ENCODE data around the gene NOS3.

GRCh38 chr7:150954201-150954985, 36.4 kb upstream of the NOS3 start:
- TF ChIP-seq CTCF (tag by site-specific recombination; IDR thresholded peaks at IDR 0.05): no peak
- TF ChIP-seq ZBTB11 (tag by site-specific recombination; conservative IDR thresholded peaks at IDR 0.05; ENCODE audit: low read depth): no peak
- no peak for TF ChIP-seq GLIS1 (tag by site-specific recombination; IDR thresholded peaks at IDR 0.05)
- TF ChIP-seq, protein P1, sequence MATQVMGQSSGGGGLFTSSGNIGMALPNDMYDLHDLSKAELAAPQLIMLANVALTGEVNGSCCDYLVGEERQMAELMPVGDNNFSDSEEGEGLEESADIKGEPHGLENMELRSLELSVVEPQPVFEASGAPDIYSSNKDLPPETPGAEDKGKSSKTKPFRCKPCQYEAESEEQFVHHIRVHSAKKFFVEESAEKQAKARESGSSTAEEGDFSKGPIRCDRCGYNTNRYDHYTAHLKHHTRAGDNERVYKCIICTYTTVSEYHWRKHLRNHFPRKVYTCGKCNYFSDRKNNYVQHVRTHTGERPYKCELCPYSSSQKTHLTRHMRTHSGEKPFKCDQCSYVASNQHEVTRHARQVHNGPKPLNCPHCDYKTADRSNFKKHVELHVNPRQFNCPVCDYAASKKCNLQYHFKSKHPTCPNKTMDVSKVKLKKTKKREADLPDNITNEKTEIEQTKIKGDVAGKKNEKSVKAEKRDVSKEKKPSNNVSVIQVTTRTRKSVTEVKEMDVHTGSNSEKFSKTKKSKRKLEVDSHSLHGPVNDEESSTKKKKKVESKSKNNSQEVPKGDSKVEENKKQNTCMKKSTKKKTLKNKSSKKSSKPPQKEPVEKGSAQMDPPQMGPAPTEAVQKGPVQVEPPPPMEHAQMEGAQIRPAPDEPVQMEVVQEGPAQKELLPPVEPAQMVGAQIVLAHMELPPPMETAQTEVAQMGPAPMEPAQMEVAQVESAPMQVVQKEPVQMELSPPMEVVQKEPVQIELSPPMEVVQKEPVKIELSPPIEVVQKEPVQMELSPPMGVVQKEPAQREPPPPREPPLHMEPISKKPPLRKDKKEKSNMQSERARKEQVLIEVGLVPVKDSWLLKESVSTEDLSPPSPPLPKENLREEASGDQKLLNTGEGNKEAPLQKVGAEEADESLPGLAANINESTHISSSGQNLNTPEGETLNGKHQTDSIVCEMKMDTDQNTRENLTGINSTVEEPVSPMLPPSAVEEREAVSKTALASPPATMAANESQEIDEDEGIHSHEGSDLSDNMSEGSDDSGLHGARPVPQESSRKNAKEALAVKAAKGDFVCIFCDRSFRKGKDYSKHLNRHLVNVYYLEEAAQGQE (tag by site-specific recombination; IDR thresholded peaks at IDR 0.05): no peak
- no peak for TF ChIP-seq ZBTB49 (tag by site-specific recombination; IDR thresholded peaks at IDR 0.05; ENCODE audit: low read depth)
- no peak for TF ChIP-seq IKZF3 (tag by site-specific recombination; IDR thresholded peaks at IDR 0.05)
- TF ChIP-seq ZNF777 (tag by site-specific recombination; IDR thresholded peaks at IDR 0.05; ENCODE audit: borderline replicate concordance): no peak
- TF ChIP-seq, protein P2, sequence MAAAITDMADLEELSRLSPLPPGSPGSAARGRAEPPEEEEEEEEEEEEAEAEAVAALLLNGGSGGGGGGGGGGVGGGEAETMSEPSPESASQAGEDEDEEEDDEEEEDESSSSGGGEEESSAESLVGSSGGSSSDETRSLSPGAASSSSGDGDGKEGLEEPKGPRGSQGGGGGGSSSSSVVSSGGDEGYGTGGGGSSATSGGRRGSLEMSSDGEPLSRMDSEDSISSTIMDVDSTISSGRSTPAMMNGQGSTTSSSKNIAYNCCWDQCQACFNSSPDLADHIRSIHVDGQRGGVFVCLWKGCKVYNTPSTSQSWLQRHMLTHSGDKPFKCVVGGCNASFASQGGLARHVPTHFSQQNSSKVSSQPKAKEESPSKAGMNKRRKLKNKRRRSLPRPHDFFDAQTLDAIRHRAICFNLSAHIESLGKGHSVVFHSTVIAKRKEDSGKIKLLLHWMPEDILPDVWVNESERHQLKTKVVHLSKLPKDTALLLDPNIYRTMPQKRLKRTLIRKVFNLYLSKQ (tag by site-specific recombination; IDR thresholded peaks at IDR 0.05; ENCODE audit: borderline replicate concordance): no peak
- TF ChIP-seq ZNF24 (tag by site-specific recombination; IDR thresholded peaks at IDR 0.05): no peak
- no peak for TF ChIP-seq PBX3 (CRISPR knock-in tag; IDR thresholded peaks at IDR 0.05)
- no peak for TF ChIP-seq ZIC2 (tag by site-specific recombination; IDR thresholded peaks at IDR 0.05)
- TF ChIP-seq, protein P3, sequence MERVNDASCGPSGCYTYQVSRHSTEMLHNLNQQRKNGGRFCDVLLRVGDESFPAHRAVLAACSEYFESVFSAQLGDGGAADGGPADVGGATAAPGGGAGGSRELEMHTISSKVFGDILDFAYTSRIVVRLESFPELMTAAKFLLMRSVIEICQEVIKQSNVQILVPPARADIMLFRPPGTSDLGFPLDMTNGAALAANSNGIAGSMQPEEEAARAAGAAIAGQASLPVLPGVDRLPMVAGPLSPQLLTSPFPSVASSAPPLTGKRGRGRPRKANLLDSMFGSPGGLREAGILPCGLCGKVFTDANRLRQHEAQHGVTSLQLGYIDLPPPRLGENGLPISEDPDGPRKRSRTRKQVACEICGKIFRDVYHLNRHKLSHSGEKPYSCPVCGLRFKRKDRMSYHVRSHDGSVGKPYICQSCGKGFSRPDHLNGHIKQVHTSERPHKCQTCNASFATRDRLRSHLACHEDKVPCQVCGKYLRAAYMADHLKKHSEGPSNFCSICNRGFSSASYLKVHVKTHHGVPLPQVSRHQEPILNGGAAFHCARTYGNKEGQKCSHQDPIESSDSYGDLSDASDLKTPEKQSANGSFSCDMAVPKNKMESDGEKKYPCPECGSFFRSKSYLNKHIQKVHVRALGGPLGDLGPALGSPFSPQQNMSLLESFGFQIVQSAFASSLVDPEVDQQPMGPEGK (tag by site-specific recombination; IDR thresholded peaks at IDR 0.05): no peak
- TF ChIP-seq PRDM10 (tag by site-specific recombination; IDR thresholded peaks at IDR 0.05): no peak
- no peak for TF ChIP-seq ZNF324 (tag by site-specific recombination; IDR thresholded peaks at IDR 0.05)

Measured in HEK293 (cell line).